GM23248 (cell line): ENCODE data around the gene KIF20A.

Source experiments
- EZH2 ChIP-seq: fragments of 200-600 bp; sonication (generic); IDR thresholded peaks from 2 replicates; pipeline ENCODE4 v1.6.1; 2018; ENCODE audit warnings: antibody characterized with exemption, mild to moderate bottlenecking; ENCODE audit not compliant: insufficient read depth, poor library complexity, severe bottlenecking
- EZH2phosphoT487 ChIP-seq: fragments of 200-600 bp; sonication (generic); IDR thresholded peaks from 2 replicates; pipeline ENCODE4 v1.6.1; 2018; ENCODE audit warnings: antibody characterized with exemption, moderate library complexity, mild to moderate bottlenecking, low read depth; ENCODE audit not compliant: insufficient read depth

- TF ChIP-seq EZH2 (no peak), EZH2phosphoT487 (no peak)
Measured at GRCh38 chr5:138129347-138129746, 49.6 kb upstream of the KIF20A start.
